ENCODE results near the gene STXBP6. TPM values are rescaled to one million over a fixed set of nuclear protein-coding genes. Genes with fewer than 3 reads are reported as not detected.

Gene STXBP6
- total RNA-seq, 4 donors from 2014 or later: 7.1 to 16.8 (median 8.9) TPM

DNA sequence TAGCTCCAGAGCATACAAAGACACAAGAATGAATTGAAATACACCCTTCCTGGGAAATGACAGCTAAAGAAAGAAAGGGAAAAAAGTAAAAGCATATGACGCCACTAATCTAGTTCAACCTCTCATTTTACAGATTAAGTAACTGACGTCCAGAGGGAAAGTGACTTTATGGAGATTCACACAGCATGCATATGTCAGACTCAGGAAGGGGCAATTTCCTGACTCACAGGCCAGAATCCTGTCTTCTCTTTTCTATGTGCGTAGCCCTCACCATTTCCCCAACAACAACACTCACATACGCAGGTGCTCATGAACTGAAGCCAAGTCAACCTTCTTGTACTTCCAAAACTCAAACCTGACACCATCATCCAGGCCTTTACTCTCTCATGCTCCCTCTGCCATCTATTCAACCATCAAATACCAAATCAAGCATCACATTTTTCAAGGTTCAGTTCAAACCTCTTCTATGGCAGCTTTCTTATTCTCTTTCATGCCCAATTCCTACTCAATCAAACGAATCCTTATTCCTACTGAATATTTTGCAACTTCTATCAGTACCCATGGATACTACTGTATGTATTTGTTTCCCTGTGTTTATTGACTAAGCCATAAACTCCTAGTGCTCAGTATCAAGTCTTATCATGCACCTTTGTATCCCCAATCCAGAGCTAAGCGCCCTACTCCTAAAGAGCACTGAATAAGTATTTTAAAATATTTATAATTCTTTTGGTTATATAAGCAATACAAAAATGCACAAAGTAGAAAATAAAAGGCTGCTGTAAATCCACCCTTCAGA is 52.8 kb downstream of the STXBP6 start:
- no peaks in the 10 kb centered on the region for H3K27me3 ChIP-seq
- H3K36me3 ChIP-seq: no peaks in the 10 kb centered on the region
- intact Hi-C loops (cut with DNase I; ENCODE audit: low total_unique reads) (no loop called here), in situ Hi-C loops (cut with MboI; ENCODE audit: low pct_ligation_motif_present in 1 of 4, low pct_unique_long_range_greater_than_20kb in 1 of 4, low sequenced_read_pairs in 3 of 4) (no loop called here)
- no peak overlapping the region for H3K27ac ChIP-seq
- H3K4me3 ChIP-seq: no peak overlapping the region
- WGBS, 2 donors (ENCODE audit: low coverage in 1 of 2): 78 to 92% methylated on average over 6 of the region's 6 CpGs
- peaks cover 0 to 6% (median 1%) of the 10 kb centered on the region in 4 donors for H3K4me1 ChIP-seq
- no peaks in the 10 kb centered on the region for H3K9me3 ChIP-seq
- TF ChIP-seq POLR2A (IDR thresholded peaks at IDR 0.05) (no peak), EP300 (IDR thresholded peaks at IDR 0.05; ENCODE audit: low read depth) (no peak), POLR2AphosphoS5 (IDR thresholded peaks at IDR 0.05) (no peak)
- TF ChIP-seq, protein P1, sequence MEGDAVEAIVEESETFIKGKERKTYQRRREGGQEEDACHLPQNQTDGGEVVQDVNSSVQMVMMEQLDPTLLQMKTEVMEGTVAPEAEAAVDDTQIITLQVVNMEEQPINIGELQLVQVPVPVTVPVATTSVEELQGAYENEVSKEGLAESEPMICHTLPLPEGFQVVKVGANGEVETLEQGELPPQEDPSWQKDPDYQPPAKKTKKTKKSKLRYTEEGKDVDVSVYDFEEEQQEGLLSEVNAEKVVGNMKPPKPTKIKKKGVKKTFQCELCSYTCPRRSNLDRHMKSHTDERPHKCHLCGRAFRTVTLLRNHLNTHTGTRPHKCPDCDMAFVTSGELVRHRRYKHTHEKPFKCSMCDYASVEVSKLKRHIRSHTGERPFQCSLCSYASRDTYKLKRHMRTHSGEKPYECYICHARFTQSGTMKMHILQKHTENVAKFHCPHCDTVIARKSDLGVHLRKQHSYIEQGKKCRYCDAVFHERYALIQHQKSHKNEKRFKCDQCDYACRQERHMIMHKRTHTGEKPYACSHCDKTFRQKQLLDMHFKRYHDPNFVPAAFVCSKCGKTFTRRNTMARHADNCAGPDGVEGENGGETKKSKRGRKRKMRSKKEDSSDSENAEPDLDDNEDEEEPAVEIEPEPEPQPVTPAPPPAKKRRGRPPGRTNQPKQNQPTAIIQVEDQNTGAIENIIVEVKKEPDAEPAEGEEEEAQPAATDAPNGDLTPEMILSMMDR (IDR thresholded peaks at IDR 0.05): no peak
- DNase-seq: no peak

DNA sequence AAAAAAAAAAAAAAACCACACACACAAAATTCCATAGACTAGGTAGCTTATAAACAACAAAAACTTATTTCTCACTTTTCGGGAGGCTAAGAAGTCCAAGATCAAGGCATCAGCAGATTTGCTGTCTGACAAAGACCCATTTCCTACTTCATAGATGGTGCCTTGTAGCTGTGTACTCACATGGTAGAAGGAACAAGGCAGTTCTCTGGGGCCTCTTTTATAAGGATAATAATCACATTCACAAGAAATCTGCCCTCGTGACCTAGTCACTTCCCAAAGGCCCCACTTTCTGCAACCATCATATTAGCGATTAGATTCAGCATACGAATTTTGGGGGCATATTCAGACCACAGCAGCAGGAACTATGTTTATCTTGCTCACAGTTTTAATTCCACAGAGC is 54.9 kb downstream of the STXBP6 start:
- intact Hi-C loops (cut with DNase I; ENCODE audit: low total_unique reads) (no loop called here), in situ Hi-C loops (cut with MboI; ENCODE audit: low pct_ligation_motif_present in 1 of 4, low pct_unique_long_range_greater_than_20kb in 1 of 4, low sequenced_read_pairs in 3 of 4) (no loop called here)
- TF ChIP-seq EP300 (IDR thresholded peaks at IDR 0.05; ENCODE audit: low read depth): no peak
- no peak for TF ChIP-seq POLR2A (IDR thresholded peaks at IDR 0.05)
- TF ChIP-seq, protein P1 (IDR thresholded peaks at IDR 0.05): no peak
- TF ChIP-seq POLR2AphosphoS5 (IDR thresholded peaks at IDR 0.05): no peak
- Histone ChIP-seq H3K36me3 (no peaks in the 10 kb centered on the region), H3K9me3 (no peaks in the 10 kb centered on the region), H3K4me1 (peaks cover 0 to 12% (median 8%) of the 10 kb centered on the region in 4 donors), H3K27me3 (no peaks in the 10 kb centered on the region), H3K27ac (no peak overlapping the region), H3K4me3 (no peak overlapping the region)
- no peak for DNase-seq
- WGBS, 2 donors (ENCODE audit: low coverage in 1 of 2): 90 to 97% methylated on average over 4 of the region's 4 CpGs

DNA sequence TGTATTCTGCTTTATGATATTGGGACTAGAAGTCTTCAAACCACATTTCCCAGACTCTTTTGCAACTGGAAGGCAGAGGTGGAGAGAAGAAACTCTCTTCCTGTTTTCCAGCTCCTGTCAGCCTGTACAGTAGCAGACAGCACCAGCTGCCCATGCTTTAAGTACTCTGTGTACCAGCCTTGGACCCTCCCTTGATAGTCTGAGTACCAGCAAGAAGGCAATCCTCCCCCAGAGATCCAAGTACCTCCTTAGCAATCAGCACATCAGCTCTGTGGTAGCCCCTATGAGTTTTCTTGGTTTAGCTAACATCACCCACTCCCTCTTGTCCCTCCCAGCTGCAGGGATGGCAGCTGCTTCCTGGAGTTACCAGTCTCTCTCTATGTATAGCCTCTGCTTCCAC is 56.3 kb downstream of the STXBP6 start:
- in situ Hi-C loops (cut with MboI; ENCODE audit: low pct_ligation_motif_present in 1 of 4, low pct_unique_long_range_greater_than_20kb in 1 of 4, low sequenced_read_pairs in 3 of 4) (no loop called here), intact Hi-C loops (cut with DNase I; ENCODE audit: low total_unique reads) (no loop called here)
- no peak for DNase-seq

DNA sequence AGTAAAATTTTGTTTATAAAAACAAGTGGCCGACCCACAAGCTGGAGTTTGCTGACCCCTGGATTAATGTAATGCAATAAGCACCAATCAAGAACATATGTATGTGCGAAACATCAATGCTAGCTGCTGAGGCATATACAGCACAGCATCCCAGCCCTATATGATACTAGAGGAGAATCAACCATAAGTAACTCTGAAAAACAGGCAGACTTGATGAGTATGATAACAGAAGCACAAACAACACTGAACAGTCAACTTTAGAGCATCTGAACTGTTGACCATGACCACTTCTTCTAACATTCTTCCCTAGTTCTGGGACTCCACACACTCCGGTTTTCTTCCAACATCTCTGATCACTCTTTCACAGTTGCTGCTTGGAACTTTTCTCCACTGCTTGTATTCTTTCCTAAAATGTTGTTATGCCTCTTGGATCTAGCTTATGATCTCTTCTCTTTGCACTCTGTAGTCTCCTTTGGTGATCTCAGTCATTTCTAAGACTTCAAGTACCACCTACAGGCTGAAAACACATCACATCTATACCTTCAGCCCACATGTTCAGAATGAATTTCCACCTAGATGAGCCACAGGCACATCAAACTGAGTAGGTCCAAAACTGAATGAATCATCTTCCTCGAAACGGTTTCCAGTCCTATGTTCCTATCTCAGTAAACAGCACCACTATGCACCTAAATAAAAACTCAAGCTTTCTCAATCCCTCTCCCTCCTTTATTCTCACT is 57.2 kb downstream of the STXBP6 start:
- no peak overlapping the region for H3K4me3 ChIP-seq
- H3K27ac ChIP-seq: no peak overlapping the region
- TF ChIP-seq, protein P1 (IDR thresholded peaks at IDR 0.05): no peak
- TF ChIP-seq POLR2AphosphoS5 (IDR thresholded peaks at IDR 0.05): no peak
- no peak for TF ChIP-seq EP300 (IDR thresholded peaks at IDR 0.05; ENCODE audit: low read depth)
- no peaks in the 10 kb centered on the region for H3K36me3 ChIP-seq
- 83 to 86% methylated on average over 4 to 5 of the region's 5 CpGs for WGBS, 2 donors (ENCODE audit: low coverage in 1 of 2)
- peaks cover 0 to 12% (median 8%) of the 10 kb centered on the region in 4 donors for H3K4me1 ChIP-seq
- H3K27me3 ChIP-seq: no peaks in the 10 kb centered on the region
- DNase-seq: no peak
- intact Hi-C loops (cut with DNase I; ENCODE audit: low total_unique reads) (no loop called here), in situ Hi-C loops (cut with MboI; ENCODE audit: low pct_ligation_motif_present in 1 of 4, low pct_unique_long_range_greater_than_20kb in 1 of 4, low sequenced_read_pairs in 3 of 4) (no loop called here)
- H3K9me3 ChIP-seq: no peaks in the 10 kb centered on the region

More for the DNA sequence above, 56.3 kb downstream of the STXBP6 start:
- Histone ChIP-seq H3K4me3 (no peak overlapping the region), H3K27ac (no peak overlapping the region), H3K27me3 (no peaks in the 10 kb centered on the region), H3K36me3 (no peaks in the 10 kb centered on the region), H3K4me1 (peaks cover 0 to 12% (median 8%) of the 10 kb centered on the region in 4 donors), H3K9me3 (no peaks in the 10 kb centered on the region)
- TF ChIP-seq POLR2AphosphoS5 (IDR thresholded peaks at IDR 0.05) (no peak), EP300 (IDR thresholded peaks at IDR 0.05; ENCODE audit: low read depth) (no peak), POLR2A (IDR thresholded peaks at IDR 0.05) (no peak)
- TF ChIP-seq, protein P1 (IDR thresholded peaks at IDR 0.05): no peak
